GM10266 (cell line): ENCODE data around the gene RBM20.

Source experiments
- DNase-seq: peaks from one replicate; pipeline ENCODE4 v3.0.0; 2012; ENCODE audit errors: extremely low spot score
- CTCF ChIP-seq: IDR thresholded peaks from 2 replicates; pipeline ENCODE4 v1.5.1; 2012; ENCODE audit warnings: mild to moderate bottlenecking, low read depth; ENCODE audit not compliant: control insufficient read depth, insufficient read depth; ENCODE audit errors: missing control alignments

The RBM20 gene

GRCh38 chr10:110845756-110846620 is 201.9 kb downstream of the RBM20 start:
- no peak for TF ChIP-seq CTCF
- DNase-seq, result no peak

DNA sequence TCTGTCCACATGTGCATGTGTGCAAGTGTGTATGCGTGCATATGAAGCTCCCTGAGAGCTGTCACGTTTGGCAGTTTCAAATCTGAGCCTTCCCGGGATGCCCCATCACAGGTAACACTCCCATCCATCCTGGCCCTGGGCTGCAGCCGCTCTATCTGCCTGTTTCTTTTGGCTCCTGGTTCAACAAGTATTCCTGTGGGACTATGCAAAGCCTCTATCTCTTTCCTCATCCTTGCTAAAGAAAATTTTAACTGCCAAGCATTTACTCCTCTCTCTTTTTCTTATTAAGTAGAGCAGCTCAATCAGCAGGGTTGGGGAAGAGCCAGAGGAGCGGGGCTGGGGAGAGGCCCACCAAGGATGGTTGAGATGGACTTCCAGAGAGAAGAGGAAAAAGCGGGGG is 203.2 kb downstream of the RBM20 start:
- TF ChIP-seq CTCF, result no peak
- no peak for DNase-seq

DNA sequence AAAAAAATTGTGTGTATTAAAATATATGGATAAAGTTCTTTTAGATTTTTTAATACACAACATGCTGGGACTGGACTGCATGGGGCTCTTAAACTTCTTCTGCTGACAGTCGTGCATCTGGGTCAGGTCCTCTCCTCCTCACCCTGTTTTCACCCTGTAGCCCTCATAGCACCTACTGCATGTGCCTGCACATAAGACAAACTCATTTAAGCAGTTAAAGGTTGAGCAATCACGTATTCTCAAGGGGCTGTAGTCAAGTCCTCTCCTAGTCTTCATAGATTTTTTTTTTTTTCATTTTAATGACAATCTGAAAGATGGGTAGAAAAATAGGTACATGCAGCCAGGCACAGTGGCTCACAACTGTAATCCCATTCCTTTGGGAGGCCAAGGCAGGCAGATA is 204.0 kb downstream of the RBM20 start:
- TF ChIP-seq CTCF, result no peak
- no peak for DNase-seq

DNA sequence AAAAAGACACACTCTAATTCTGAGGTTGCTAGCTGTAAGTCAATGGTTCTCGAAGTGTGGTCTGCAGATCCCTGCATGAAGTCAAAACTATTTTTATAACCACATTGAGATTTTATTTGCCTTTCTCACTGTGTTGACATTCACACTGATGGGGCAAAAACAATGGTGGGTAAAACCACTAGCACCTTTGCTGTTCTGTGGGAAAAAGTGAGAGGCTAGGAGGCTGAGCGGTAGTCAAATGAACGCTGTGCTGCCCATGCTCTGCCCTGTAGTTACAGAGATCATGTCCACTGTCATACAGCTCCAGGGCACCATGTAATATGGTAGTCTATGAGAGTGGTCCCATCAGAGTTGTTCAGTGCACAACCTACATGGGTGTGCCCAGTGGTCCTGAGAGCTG is 206.0 kb downstream of the RBM20 start:
- no peak for TF ChIP-seq CTCF
- no peak for DNase-seq

DNA sequence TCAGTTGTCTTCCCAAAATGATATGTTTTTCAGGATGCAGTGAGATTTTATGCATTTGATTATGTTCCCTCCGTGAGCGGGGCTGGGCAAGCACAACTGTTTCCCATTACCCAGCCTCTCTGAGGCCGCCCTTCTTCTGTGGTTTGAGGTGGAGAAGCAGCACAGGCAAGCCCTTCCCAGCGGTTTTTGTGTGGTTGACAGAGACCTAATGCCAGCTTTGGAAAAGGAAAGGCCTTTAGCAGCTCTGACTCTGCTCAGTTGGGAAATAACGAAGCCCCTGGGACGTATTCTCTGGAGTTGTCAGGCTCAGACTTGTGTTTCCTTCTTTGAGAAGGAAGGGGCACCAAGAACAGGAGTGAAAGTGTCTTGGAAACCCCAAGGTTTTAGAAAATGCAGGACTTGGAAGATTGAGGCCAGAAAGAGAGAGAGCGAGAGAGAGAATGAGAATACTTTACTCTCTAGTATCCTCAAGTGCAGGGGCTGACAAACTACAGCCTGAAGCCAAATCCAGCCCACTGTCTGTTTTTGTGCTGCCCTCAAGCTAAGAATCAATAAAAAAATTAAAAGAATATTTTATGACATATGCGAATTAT is 207.0 kb downstream of the RBM20 start:
- TF ChIP-seq CTCF, result no peak
- no peak for DNase-seq

- TF ChIP-seq CTCF, result no peak
- DNase-seq, result no peak
Measured at GRCh38 chr10:110852255-110852896, 208.2 kb downstream of the RBM20 start.

DNA sequence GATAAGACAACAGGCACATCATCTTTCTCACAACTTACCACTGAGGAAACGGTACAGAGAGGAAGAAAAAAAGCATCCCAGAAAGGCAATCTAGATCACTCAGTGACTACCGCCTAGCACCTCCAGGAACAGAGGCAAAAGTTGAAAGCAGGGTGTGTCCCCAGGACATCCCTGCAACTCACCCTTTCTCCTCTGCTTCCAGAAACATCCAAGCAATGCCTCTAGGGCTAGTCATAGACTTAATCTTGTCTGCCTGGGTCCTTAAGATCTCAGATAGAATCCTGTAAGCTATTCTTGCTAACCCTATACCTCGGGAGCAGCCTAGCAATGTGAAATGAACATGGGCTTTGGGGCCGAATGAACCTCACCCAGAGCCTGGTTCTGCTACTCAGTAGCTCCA is 208.8 kb downstream of the RBM20 start:
- no peak for DNase-seq
- TF ChIP-seq CTCF, result no peak
